IPS-15b (cell line): ENCODE data around the gene FBXW9.
A peak's percentile ranks its signal among the peaks of the same experiment; 100 is the strongest.
"Not testable (repeated sequence)": the region's sequence is repeated elsewhere in the genome, so short reads cannot be mapped to it uniquely, and the experiment has no call there.

Experiments
- H3K27me3 ChIP-seq: one replicate; pipeline ENCODE4 v1.6.1; 2013; ENCODE audit warnings: low read length; ENCODE audit not compliant: control insufficient read depth, insufficient read depth
- H3K36me3 ChIP-seq: one replicate; pipeline ENCODE4 v1.6.1; 2013; ENCODE audit warnings: low read length; ENCODE audit not compliant: control insufficient read depth, insufficient read depth
- H3K4me1 ChIP-seq: one replicate; pipeline ENCODE4 v1.6.1; 2013; ENCODE audit warnings: mild to moderate bottlenecking, low read length; ENCODE audit not compliant: control insufficient read depth, insufficient read depth
- H3K4me3 ChIP-seq: one replicate; pipeline ENCODE4 v1.5.1; 2013; ENCODE audit warnings: low read depth, low read length
- H3K9ac ChIP-seq: one replicate; pipeline ENCODE4 v1.6.1; 2013; ENCODE audit warnings: low read depth, mild to moderate bottlenecking, low read length
- H3K9me3 ChIP-seq: one replicate; pipeline ENCODE4 v1.6.1; 2013; ENCODE audit warnings: mild to moderate bottlenecking, low read length; ENCODE audit not compliant: control insufficient read depth, insufficient read depth

The FBXW9 gene

GRCh38 chr19:12723641-12724426, 27.4 kb upstream of the FBXW9 start, which contains the start of gene TNPO2:
TSS of gene TNPO2 (minus strand) at chr19:12723932. CDS start at chr19:12720977, 2,955 bp downstream.
- Histone ChIP-seq H3K4me1 (peaks cover 5% of the 10 kb centered on the region), H3K4me3 (peak within 1 kb of the TSS; percentile 84), H3K9me3 (no peaks in the 10 kb centered on the region), H3K36me3 (peaks cover 4% of the 10 kb centered on the region), H3K27me3 (no peaks in the 10 kb centered on the region), H3K9ac (peak within 1 kb of the TSS; percentile 66)

DNA sequence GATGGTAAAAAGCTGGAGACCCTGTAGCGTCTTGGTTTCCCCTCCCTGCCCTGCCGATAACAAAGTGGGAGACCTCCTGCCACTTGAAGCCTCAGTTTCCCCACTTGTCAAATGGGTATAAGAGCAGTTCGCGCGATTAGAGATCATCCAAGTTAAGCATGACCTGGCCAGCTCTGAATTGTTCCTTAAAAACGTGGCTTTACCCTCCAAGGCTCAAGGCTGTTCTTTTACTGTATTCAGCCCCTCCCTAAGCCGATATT, 26.9 kb upstream of the FBXW9 start:
- H3K9me3 ChIP-seq, result no peaks in the 10 kb centered on the region
- H3K36me3 ChIP-seq, result peaks cover 8% of the 10 kb centered on the region
- peaks cover 5% of the 10 kb centered on the region for H3K4me1 ChIP-seq
- H3K27me3 ChIP-seq, result no peaks in the 10 kb centered on the region
- H3K9ac ChIP-seq, result peak overlapping the region; percentile 66
- H3K4me3 ChIP-seq, result peak overlapping the region; percentile 84

GRCh38 chr19:12722566-12723380, 26.3 kb upstream of the FBXW9 start:
- Histone ChIP-seq H3K9me3 (no peaks in the 10 kb centered on the region), H3K9ac (peak overlapping the region; percentile 66), H3K4me1 (peaks cover 5% of the 10 kb centered on the region), H3K4me3 (peak overlapping the region; percentile 84), H3K27me3 (no peaks in the 10 kb centered on the region), H3K36me3 (peaks cover 9% of the 10 kb centered on the region)

- peaks cover 5% of the 10 kb centered on the region for H3K4me1 ChIP-seq
- H3K27me3 ChIP-seq, result no peaks in the 10 kb centered on the region
- H3K36me3 ChIP-seq, result peaks cover 9% of the 10 kb centered on the region
- H3K9me3 ChIP-seq, result no peaks in the 10 kb centered on the region
- H3K9ac ChIP-seq, result peak overlapping the region; percentile 50
- peak overlapping the region; percentile 84 for H3K4me3 ChIP-seq
Observed at GRCh38 chr19:12721656-12722565, 25.5 kb upstream of the FBXW9 start.

GRCh38 chr19:12720851-12721655, 24.6 kb upstream of the FBXW9 start:
- Histone ChIP-seq H3K36me3 (peaks cover 10% of the 10 kb centered on the region), H3K9me3 (no peaks in the 10 kb centered on the region), H3K9ac (peak overlapping the region; percentile 50), H3K27me3 (no peaks in the 10 kb centered on the region), H3K4me3 (peak overlapping the region; percentile 84), H3K4me1 (no peaks in the 10 kb centered on the region)

DNA sequence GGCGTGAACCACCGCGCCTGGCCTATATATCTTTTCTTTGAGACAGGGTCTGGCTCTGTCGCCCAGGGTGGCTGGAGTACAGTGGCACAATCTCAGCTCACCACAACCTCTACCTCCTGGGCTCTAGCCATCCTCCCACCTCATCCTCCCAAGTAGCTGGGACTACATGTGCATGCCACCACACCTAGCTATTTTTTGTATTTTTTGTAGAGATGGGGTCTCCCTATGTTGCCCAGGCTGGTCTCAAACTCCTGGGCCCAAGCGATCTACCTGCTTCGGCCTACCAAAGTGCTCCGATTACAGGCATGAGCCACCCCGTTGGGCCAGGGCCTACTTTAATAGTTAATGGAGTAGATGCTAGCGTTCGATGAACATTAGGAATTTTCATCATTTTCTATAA, 23.9 kb upstream of the FBXW9 start:
- Histone ChIP-seq H3K27me3 (no peaks in the 10 kb centered on the region), H3K36me3 (peaks cover 17% of the 10 kb centered on the region), H3K4me1 (no peaks in the 10 kb centered on the region), H3K4me3 (peak overlapping the region; percentile 84), H3K9me3 (no peaks in the 10 kb centered on the region), H3K9ac (peak overlapping the region; percentile 50)

- no peak overlapping the region for H3K4me3 ChIP-seq
- no peaks in the 10 kb centered on the region for H3K27me3 ChIP-seq
- H3K9me3 ChIP-seq, result no peaks in the 10 kb centered on the region
- no peak overlapping the region for H3K9ac ChIP-seq
- H3K4me1 ChIP-seq, result no peaks in the 10 kb centered on the region
- peaks cover 41% of the 10 kb centered on the region for H3K36me3 ChIP-seq
Observed at GRCh38 chr19:12715929-12716328, 19.5 kb upstream of the FBXW9 start.

DNA sequence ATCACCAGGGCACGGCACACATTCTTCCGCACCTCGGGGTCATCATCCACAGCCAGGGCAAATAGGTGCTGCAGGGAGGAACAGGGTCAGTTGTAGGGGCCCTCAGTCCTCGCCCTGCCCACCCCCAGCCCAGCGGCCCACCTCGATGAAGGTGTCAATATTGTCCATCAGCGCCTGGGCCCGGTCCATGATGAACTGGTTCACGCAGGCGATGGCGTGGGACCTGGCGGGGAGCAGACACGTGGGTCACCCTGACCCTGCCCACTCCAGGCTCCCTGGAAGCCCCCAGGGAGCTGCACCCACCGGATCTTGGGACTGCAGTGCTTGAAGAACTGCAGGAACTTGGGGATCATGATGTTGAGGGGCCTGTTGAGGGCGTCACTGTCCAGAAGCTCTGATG, 18.7 kb upstream of the FBXW9 start:
- Histone ChIP-seq H3K4me3 (no peak overlapping the region), H3K9ac (no peak overlapping the region), H3K4me1 (no peaks in the 10 kb centered on the region), H3K9me3 (no peaks in the 10 kb centered on the region), H3K27me3 (no peaks in the 10 kb centered on the region), H3K36me3 (peaks cover 49% of the 10 kb centered on the region)

GRCh38 chr19:12713304-12713703, 16.9 kb upstream of the FBXW9 start:
- not testable (repeated sequence) for H3K4me3 ChIP-seq, H3K9ac ChIP-seq, H3K4me1 ChIP-seq, H3K9me3 ChIP-seq, H3K27me3 ChIP-seq
- H3K36me3 ChIP-seq, result peaks cover 50% of the 10 kb centered on the region

DNA sequence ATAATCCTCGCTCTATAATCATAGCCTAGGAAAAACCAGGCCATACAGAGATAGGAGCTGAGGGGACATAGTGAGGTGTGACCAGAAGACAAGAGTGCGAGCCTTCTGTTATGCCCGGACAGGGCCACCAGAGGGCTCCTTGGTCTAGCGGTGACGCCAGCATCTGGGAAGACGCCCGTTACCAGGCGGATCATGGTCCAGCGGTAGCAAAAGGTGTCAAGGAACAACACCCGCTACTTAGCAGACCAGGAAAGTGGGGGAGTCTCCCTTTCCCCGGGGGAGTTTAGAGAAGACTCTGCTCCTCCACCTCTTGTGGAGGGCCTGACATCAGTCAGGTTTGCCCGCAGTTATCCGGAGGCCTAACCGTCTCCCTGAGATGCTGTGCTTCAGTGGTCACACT, 15.6 kb upstream of the FBXW9 start:
- H3K9ac ChIP-seq, H3K27me3 ChIP-seq, H3K9me3 ChIP-seq, H3K4me3 ChIP-seq, H3K4me1 ChIP-seq: not testable (repeated sequence)
- H3K36me3 ChIP-seq, result peaks cover 57% of the 10 kb centered on the region

- H3K27me3 ChIP-seq, result no peaks in the 10 kb centered on the region
- H3K4me3 ChIP-seq, result no peak overlapping the region
- H3K4me1 ChIP-seq, result no peaks in the 10 kb centered on the region
- no peaks in the 10 kb centered on the region for H3K9me3 ChIP-seq
- H3K9ac ChIP-seq, result no peak overlapping the region
- peaks cover 65% of the 10 kb centered on the region for H3K36me3 ChIP-seq
Observed at GRCh38 chr19:12711187-12711586, 14.8 kb upstream of the FBXW9 start.
